NCI-H1436 (cell line): ENCODE measurements around the gene RPL22.

Experiments used
- DNase-seq: peaks from one replicate; lab custom pipeline; 2025; lab: John Stamatoyannopoulos, UW

RPL22 gene

DNA sequence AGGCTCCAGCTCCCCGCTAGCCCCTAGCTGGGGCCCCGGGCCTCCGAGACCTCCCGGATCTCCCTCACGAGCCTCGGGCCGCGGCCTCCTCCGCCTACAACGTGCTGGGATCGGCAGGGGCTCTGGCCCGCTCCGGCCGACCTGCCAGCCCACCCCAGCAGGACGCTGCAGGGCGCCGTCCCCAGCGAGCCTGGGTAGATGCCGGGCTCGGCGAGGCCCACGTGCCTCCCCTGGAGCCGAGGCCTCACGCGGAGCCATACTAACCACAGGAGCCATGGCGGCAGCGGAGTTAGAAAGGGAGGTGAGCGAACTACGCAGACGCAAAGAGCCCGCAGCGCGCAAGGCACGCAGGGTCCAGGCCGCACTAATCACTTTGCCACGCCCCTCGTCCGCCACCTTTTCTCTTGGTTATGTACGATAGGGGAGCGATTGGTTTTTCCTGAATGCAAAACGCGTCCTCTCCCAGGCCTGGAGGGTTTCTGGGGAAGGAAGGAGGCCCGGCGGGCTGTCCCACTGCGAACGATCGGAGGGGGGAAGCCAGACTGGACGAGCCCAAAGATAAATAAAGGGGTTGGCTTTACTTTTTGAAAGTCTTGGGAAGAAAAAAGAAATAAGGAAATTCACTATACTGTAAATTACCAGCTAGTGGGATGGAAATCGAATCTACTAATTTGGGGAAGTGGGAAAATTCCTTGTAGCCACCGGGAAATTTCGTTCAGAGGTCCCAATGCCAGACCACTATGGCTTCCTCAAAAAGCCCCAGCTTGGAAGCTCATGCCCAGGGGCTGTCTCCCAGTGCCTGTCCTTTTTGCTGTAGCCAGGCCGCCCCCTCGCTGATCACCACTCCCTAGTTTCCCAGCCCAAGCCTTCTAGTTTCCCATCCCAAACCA, at the start of gene RPL22:
RPL22 (minus strand) TSS at position 298 of the 890 bp plus-strand sequence; CDS start at position 276, 22 bp downstream.
- DNase-seq, result peak; percentile 98

DNA sequence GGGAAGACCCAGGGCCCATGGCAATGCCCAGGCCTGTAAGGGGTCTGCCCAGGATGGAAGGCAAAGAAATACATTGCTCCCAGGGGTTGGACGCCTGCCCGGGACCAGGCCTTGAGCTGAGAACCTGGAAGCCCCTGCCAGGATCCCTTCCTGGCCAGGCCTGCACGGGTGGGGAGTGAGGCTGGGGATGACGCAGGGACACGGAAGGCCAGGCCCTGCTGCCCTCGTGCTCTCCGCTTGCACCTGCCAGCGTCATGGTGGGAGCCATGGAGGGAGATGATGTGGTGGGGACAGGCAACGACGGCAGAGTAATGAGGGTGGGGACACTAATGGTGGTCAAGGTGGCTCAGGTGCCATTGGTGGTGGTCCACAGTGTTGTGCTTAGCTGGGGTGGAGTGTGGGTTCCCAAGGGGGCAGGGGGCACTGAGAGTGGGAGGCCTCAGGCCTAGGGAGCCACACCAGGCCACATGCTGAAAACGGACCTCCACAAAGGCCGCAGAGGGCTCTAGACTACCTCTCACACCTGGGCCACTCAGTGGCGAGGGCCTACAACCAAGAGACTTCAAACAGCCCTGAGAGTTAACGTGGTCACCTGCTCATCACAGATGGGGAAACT, 48.9 kb upstream of the RPL22 start:
- DNase-seq, result no peak

DNA sequence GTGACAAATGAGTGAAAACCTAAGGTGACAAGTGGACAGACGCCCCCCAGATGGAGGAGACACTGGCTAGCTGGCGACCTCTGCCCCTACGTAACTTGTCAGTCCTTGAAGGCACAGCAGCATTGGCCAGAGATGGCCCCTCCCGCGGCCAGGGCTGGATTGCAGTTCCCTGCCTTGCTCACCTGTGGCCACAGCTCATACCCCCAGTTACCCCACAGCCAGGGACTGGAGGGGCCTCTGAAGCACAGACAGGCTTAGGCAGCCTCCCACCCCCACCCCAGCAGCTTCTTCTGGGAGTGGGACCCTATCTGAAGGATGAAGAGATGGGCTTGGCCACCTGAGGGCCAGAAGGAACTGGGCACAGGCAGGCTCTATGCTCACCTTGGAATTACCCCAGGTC, 48.3 kb upstream of the RPL22 start:
- DNase-seq, result no peak

DNA sequence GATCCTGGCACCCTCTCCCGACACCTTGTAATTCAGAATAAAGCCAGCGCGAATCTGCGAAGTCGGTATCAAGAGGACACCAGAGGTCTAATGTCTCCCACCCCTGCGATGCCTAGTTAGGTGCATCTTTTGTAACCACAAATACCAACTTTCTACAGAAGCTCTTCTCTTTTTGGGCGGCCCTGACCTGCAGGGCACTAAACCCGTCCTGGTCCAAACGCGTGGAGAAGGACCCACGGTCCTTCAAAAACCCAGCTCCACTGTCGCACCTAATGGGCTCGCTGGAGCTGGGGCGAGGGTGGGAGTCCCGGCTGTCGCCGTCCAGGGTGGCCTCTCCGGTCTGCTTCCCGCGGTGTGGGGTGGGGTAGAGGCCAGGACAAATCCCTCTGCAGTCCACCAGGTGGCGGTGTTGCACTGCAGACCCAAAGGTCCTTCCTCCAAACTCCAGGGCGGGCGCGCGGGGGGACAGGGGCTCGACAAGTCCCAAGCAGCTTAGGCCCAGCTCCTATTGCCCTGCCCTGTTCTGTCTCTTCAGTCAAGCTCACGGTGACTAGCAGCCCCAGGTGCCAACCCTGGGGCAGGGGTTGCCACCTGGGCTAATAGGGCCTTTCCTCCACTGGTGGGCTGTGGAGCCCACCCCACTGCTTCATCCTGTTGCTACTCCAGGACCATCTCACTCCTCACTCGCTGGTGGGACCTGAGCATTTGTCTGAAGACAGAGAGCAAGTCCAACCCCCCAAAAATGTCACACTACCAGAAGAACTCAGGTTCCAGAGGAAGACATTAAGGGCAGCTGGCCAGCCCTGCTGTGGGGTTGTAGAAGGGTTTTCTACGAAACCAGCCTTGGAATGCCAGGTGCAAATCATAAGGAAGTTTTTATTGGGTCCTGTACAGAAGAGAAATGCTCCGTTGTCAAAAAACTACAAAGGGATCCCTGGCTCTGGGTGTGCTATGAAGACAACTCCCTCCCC, 47.4 kb upstream of the RPL22 start:
- DNase-seq, result peak; percentile 77

DNA sequence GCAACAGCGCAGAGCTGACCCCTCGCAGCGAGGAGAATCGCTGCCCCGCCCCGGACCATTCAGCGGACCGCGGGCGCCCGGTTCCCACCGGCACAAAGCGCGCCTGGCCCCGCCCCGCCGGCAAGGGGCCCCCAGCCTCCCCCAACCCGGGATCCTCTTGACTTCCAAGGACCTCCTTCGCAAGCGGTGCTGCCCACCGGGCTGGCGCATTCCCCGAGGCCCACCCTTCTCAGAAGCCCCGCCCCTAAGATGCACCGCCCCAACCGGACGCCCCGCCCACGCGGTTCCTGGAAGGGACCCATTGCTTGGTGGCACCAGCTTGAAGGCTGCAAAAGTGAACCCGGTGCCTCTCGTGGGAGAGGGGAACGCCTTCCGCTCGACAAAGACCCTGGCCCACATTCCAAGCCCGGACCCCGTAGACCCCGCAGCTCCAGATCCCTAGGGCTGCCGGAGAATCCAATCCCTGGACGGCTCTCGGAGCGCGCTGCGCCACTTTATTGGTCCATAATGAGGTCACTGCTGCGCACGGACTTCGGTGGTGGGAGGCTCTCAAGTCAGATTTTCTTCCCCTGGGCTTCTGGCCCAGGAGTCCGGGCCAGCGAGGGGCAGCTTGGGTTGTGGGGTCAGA, 46.6 kb upstream of the RPL22 start:
- DNase-seq, result peak; percentile 69

DNA sequence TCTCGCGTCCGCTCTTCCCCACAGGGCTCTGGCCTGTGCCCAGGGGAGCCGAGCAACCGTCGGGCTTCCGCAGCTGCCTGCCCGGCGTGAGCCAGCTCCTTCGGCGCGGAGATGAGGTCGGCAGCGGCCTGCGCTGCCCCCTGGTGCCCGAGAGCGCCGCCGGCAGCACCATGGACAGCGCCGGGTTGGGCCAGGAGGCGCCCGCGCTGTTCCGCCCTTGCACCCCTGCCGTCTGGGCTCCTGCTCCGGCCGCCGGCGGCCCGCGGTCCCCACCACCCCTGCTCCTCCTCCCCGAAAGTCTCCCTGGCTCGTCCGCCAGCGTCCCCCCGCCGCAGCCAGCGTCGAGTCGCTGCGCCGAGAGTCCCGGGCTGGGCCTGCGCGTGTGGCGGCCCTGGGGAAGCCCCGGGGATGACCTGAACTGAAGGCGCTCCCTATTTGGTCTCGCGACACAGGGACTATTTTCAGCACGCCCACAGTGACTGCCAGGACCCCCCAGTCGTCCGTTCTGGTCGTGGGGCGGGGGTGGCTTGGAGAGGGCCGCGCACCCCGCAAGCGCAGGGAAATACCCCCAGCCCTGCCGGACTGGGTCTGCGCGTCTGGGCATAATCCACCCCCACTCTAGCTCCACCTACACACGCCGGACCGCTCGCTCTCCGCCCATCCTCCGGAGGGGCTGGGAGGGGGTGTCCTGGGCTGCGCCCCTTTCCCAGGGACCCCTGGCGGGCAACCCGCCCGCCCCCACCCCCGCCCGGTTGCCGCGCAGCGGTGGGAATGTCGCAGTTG, 45.9 kb upstream of the RPL22 start:
- DNase-seq, result peak; percentile 78

DNA sequence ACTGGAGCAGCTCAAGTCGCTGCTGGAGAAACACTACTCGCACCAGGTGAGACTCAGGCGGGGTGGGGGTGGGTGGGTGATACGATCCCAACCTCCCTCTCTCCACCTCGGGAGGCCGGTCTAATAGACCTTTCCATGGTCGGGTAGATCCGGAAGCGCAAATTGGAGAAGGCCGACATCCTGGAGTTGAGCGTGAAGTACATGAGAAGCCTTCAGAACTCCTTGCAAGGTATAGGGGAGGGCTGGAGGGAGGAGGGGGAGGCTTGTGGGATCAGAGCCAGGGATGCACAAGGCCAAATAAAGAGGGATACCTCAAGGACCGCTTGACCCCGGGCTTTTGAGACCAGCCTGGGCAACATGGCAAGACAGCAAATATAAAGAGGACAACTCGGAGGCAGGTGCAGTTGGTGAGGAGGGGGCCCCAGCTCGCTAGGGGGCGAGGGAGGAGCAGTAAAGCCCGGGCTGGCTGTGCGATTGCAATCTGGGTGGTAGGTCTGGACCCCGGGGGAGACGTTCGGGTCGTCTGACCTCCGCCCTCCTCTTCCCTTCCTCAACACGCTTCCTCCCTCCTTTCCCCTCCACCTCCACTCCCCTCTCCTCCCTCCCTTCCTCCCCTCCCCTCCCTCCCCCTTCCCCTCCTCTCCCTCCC, 45.1 kb upstream of the RPL22 start:
- DNase-seq, result no peak

DNA sequence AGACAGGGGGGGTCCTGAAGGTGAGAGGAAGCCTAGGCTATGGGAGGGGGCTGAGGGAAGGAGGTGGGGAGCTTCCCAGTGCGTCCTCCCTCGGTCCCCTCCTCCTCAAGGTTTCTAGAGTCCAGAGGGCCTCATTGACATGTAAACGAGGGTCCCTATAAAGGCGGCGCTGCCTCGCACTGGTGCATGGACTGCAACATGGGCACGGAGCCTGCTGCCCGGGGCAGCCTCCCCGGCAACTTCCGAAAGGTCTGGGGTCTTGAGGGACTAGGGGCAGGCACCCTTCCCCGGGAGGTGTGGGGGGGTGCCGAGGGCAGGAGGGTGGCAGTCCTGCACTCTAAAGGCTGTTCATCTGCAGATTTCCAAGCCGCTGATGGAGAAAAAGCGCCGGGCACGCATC, 44.6 kb upstream of the RPL22 start, which contains the start of gene HES3:
HES3 (plus strand) TSS at position 187 of the 400 bp plus-strand sequence; CDS start at position 374, 187 bp downstream.
- DNase-seq, result no peak

DNA sequence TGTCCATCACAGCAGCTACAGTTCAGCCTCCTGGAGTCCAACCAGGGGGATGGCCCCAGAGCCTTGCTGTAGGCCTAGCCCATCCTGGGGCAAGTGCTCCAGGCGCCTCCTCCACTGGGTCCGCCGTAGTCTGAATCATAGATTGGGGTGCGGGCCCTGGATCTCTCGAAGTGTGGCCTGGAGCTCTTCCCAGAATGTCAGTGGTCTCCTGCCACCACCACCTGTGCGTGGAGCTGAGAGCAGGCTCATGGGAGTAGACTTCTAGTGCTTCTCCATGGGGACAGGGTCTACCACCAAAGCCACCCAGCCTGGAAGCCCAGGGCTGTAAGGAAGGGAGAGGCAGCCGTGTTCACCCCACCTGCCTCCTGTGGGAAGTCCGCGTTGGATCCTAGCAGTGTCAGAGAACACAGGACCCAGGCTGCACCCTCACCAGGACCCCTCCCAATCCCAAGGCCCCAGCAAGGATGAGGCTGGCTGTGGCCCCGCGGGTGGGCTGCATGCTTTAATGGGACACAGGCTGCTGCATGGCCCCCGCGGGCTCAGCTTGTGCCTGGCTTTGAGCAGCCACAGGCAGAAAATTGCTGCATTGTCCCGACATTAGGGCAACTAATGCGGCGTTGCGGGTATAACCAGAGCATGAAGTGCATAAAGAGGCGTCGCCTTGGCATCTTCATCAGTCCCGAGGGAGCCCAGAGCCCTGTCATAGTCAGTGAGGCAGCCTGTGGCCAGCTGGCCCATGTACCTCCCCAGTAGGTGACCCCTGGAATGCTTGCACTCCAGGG, 43.8 kb upstream of the RPL22 start:
- DNase-seq, result no peak

DNA sequence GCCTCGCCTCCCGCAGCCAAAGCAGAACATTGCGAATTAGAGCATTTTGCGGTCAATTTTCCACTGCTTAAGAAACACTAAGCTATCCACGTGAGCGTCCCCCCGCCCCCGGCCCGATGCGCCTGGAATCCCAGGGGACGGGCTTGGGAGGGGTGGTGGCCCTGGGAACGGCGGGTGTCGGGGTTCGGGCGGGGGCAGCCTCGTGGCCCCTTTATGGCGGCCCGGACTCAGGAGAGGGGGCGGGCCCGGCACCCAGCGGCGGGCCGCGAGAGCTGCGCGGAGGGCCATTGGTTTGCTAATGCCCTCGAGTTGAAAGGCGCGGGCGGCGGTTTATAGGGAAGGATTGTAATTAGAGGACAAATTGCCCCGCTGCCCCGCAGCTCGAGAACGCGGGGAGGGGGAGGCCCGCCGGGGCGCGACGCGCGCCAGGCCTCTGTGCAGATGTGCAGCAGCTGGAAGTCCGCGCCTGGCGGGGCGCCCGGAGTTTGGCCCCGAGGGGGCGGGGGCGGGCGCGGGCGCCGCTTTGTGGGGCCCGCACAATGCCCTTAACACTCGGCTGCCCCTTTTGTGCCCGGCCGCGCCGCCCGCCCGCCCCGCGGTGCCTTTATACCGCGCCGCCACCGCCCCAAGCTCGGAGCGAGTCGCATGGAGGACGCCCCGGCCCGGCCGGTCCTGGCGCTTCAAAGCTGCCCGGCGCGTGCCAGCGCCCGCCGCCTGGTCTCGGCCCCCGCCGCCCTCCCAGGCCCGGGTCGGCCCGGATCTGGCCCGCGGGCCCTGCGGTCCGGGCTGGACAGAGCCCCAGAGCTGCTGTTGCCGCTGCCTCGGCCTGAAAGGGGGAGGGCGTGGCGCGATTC, 42.7 kb upstream of the RPL22 start:
- DNase-seq, result no peak

DNA sequence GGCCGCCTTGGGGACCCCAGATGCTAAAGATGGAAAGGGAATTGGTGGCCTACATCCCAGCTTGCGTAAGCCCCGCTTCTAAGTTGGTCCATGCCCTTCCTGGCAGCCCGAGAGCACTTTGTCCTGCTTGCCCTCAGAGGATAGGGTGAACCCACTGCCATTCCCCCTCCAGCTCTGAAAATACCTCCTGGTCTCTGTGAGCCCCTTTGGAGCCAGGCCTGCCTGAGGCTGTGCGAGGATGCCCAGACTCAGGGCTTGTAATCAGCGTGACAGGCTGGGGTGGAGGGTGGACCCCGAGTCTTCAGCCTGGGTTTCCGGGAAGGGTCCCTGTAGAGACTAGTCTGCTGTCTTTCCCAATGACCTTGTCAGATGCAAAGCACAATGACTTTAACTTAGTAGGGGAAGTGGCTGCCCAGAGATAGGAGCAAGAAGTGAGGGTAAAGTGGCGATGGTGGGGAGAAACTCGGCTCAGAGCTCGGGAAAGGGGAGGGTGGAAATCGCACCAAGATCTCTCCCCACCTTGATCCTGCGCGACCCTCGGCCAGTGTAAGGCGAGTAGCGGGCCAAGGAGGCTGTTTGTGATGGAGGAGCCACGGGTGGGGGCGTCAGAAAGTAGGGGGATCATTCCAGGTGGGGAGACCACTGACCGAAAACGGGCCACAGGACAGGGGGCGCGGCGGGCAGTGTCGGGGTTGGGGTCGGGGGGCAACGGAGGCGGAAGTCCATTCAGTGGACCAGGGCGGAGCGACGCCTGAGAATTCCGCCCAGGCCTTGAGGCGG, 41.9 kb upstream of the RPL22 start:
- DNase-seq, result no peak

DNA sequence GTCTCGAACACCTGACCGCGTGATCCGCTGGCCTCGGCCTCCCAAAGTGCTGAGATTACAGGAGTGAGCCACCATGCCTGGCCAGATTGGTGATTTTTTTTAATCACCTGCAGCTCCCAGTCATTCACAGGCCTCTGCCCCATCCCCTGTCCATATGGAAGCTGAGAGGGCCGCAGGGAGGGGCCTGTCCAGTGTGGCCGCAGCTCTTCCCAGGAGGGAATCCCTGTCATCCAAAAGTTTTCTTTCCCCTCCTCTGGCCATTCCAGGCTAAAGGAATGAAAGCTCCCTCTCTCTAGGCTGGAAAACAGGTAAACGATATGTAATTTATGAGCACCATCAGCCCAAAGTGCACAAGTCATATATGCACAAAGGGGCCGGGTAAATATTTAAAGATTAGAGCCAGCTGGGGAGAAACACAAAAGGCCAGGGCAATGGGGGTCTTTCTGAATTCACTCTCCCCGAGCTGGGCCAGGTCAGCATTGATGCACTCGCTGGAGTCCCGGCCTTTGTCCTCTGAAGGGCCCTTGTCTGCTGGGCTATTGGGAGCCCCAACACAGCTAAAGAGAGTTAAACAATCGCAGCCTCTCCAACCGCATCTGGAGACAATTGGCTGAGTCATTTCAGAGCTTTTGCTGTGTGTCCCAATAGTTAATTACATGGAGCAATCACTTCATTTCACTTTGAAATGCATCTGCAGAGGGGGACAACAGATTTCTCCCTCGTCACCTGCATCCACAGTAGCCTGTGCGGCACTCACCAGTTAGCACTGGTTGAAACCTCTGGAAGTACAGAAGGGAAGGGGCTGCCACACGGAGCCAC, 40.8 kb upstream of the RPL22 start:
- peak; percentile 15 for DNase-seq

DNA sequence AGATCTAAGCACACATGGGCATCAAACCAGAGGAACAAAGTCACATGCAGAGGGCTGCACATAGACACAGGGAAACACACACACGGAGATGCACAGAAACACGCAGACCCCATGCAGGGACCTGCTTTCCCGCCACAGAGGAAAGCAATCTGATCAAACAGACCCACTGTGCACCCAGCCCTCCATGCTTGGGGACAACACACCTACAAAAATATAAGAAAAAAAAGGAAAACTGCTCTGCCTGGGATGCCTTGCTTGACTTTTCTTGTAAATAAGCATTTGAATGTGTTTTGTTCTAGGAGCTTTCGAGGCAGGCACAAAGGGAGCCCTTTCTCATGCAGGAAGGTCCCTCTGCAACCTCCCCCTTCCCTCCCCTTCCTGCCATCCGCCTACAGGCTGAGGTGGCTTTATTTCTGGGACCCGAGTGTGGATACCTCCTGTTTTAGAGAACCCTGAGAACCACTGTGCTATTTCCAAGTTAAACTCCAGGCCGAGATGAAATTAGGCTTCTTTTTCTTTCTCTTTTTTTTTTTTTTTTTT, 39.9 kb upstream of the RPL22 start:
- DNase-seq, result no peak

DNA sequence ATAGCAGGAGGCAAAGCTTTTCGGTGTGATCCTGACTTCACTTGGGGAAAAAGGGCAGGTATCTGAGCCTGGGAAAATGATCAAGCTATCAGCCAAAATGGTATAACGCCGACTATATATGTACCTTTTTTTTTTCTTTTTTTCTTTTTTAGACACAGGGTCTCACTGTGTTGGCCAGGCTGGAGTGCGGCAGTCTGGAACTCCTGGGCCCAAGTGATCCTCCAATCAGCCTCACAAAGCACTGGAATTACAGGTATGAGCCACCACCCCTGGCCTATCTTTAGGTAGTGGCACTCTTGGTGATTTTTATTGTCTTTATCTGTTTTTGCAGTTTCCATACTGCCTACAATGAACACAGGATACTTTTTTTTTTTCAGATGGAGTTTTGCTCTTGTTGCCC, 37.7 kb upstream of the RPL22 start:
- no peak for DNase-seq

DNA sequence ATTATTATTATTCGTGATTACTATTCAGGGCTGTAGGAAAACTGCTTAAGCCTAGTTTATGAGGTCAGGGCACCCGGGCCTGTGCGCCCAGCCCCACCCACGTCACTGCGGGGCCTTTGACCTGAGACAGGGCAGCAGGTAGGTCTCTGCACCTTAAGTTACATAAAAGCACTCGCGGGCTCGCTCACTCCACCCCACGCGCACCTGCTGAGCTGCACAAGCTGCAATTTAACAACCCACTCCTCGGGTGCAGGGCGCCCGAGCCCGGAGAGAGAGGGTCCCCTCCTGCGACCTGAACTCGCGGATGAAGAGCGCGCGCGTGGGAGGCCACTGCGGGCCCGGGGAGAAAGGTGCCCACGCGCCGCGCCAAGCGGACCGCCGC, 35.9 kb upstream of the RPL22 start:
- no peak for DNase-seq

DNA sequence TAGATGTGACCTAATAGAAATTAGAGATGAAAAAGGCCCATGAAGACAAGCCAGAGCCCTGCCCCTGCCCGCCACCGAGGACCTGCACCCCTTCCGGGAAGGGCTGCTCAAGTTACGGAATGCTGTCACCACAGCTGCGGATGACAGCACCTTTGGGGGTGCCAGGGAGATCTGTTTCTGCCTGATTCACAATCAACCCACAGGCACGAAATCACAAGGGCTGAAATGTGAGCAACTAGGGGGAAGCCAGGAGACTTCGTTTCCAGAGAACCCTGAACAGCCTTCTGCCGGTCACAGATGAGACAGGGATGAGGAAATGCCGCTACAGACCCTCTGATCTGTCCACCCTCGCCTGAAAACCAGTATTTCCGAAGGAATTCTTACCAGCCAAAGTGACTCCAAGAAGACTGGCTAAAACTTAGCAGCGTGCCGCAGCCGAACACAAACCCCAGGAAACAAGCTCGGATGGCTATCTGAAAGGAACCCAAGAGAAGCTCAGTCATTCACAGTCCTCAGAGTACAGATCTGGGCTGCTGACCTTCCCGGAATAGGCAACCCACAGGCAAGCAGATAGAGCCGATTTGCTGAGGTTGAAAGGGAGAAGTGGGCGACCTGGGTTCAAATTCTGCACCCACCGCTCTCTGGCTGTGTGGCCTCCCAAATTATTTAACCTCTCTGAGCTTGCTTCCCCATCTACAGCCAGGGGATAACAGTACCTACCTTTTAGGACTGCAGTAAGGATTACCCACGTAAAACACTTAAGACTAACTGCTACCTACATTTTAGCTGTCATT, 35.3 kb upstream of the RPL22 start:
- no peak for DNase-seq
